NCI-H1436 treated with DMSO at 0.1 percent for 48 hours (cell line): ENCODE data around the gene LSMEM2.
"Not testable (repeated sequence)": the region's sequence is repeated elsewhere in the genome, so short reads cannot be mapped to it uniquely, and the experiment has no call there.

Experiments used
- DNase-seq: peaks from one replicate; lab custom pipeline; 2025; lab: John Stamatoyannopoulos, UW

The LSMEM2 gene

GRCh38 chr3:50298836-50299637, 20.1 kb downstream of the LSMEM2 start, which contains the start of the genes HYAL3 and NAA80:
Gene HYAL3, minus strand, starts transcription at chr3:50299405. Its CDS starts 3,803 bp downstream, at chr3:50295602.
Gene NAA80, minus strand, starts transcription at chr3:50299405. Its CDS starts 1,942 bp downstream, at chr3:50297463.
- DNase-seq: peak; percentile 70

DNA sequence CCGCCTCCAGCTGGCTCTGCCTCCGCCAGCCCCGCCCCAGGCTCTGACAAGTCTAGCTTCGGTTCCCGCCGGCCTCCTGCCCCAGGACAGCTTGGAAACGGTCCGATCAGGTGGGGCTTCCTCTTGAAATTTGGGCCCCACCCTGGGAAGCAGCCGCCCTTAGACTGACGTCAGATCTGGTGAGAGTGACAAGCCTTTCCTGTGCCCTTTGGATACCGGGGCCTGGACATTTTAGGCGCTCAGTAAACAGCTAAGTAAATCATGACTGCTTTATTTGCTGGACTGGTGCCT, 20.7 kb downstream of the LSMEM2 start:
- no peak for DNase-seq

- DNase-seq: no peak
Observed at GRCh38 chr3:50299929-50300680, 21.2 kb downstream of the LSMEM2 start.

- no peak for DNase-seq
Observed at GRCh38 chr3:50300681-50301254, 21.9 kb downstream of the LSMEM2 start.

DNA sequence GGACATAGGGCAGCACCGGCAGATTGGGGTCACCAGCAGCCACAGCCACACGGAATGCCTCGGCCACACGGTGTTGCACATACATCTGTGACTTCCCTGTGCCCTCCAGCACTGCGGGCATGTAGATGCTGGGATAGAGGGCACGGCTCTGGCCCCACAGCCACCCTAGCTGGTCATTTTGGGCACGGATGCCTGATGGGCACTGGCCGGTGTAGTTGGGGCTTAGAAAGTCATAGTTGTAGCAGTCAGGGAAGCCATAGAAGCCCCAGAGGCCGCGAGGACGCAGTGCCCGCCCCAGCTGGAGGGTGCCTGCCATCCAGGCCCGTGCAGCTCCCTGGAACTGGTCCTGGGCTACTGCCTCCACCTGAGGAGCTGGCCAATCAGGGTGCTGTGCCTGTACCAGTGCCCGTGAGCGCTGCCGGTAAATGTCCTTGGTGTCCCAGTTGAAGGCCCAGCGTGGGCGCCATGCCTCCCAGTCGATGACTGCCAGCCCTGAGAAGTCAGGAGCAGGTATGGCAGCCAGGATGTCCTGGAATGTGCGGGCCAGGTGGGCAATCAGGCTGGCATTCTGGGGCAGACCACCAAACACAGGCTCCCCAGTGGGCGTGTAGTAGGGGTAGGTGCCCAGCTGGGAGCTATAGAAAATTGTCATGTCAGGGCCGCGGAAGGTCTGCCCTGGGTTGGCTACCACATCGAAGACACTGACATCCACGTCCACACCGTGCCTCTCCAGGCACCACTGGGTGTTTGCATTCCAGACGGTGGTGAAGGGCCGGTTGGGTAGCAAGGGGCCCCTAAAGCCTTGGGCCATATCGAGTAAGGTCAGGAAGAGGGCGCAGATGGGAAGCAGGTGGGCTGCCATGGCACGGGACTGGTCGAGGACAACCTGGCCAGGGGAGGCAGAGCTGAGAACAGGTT, 23.5 kb downstream of the LSMEM2 start:
- DNase-seq: no peak

DNA sequence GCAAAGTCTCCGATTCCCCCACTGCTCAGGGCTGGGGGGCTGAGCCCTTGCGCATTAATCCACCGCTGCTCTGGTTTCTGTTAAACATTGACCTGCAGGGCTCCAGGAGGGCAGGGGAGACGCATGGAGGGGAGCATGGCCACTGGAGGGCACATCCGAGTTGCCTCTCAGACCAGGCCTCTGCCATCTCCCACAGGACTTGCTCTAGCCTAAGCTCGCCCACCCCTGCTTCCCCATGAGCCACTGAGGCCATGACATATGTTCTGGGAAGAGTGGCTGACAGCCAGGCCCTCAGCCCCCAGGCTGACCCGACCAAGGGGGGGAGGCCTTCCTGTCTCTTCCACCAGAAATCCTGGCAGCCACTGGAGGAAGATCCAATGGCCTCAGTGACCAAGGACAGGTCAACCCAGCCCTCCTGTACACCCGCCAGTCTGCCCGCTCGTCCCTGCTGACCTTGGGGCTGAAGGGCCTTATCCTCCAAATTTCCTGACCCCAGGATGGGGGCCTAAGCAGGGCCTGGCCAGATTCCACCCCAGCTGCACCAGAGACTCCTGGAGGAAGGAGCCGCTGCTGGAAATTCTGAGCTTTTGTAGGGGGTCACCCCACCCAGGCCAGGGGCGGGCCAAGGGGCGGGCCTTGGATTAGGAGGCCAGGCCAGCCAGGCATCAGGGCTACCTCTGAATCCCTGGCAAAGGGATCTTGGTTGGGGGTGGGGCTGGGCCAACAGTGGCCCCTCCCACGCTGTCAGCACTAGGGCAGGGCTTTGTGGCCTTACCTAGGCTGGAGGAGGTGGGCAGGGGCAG, 24.3 kb downstream of the LSMEM2 start, which contains the start of gene HYAL1:
Gene HYAL1, minus strand, starts transcription at position 562 of the 803 bp plus-strand sequence. CDS start 618 bp downstream, outside the sequence.
- DNase-seq: no peak

DNA sequence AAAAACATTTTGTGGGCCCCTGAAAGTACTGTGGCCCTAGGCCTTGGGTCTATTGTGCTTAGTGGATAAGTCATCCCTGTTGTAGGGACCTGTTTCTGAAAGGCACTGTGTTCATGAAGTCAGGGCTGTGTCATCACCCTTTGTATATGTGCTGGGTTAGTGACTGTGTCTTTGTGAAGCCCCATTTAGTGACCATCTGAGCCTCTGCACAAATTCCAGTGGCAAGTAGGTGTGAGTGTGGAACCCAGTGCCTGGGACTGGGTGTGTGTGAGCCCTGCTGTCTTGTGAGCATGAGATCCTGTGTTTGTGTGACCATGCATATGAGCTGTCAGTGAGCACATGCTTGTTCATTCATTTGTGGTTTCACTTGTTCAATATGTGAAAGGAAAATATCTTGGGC, 25.7 kb downstream of the LSMEM2 start:
- no peak for DNase-seq

- DNase-seq: not testable (repeated sequence)
Observed at GRCh38 chr3:50312041-50312440, 33.2 kb downstream of the LSMEM2 start.

- no peak for DNase-seq
Observed at GRCh38 chr3:50314342-50314741, 35.5 kb downstream of the LSMEM2 start.

DNA sequence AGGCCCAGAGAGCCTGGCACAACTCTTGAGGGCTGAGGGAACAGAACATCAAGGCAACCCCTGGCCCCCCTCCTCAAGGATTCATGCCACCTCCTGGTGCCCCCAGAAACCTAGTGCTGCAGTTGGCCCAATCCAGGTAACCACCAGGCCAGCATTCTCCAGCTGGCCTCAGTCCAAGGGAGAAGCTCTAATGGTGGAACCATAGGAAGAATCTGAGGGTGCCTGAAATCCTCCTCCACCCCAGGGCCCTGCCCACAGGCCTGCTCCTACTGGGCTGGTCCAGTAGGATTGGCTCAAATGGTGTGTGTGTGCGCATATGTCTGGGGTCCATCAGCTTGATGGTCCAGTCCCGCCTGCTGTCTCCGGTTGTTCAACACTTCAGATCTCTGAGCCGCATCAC, 35.9 kb downstream of the LSMEM2 start:
- no peak for DNase-seq

- DNase-seq: no peak
Observed at GRCh38 chr3:50316657-50317242, 37.9 kb downstream of the LSMEM2 start.

- DNase-seq: no peak
Observed at GRCh38 chr3:50317300-50317699, 38.4 kb downstream of the LSMEM2 start.

DNA sequence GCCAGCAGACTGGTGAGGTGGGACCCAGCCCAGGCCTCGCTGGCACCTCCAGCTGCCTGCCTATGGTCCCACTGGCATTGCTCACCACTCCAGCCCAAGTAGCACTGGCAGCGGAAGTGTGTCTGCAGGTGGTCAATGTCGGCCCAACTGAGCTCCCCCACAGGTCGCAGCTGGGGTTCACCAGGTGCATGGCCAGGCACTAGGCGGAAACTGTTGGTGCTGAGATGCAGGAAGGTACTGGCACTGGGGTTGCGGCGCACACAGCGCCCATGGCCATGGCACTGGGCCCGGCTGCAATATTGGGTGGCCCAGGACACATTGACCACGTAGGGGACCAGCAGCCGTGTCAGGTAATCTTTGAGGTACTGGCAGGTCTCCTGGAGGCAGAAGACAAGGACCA, 39.3 kb downstream of the LSMEM2 start:
- DNase-seq: no peak

- DNase-seq: no peak
Observed at GRCh38 chr3:50318615-50319014, 39.7 kb downstream of the LSMEM2 start.

- no peak for DNase-seq
Observed at GRCh38 chr3:50319181-50319893, 40.5 kb downstream of the LSMEM2 start.

DNA sequence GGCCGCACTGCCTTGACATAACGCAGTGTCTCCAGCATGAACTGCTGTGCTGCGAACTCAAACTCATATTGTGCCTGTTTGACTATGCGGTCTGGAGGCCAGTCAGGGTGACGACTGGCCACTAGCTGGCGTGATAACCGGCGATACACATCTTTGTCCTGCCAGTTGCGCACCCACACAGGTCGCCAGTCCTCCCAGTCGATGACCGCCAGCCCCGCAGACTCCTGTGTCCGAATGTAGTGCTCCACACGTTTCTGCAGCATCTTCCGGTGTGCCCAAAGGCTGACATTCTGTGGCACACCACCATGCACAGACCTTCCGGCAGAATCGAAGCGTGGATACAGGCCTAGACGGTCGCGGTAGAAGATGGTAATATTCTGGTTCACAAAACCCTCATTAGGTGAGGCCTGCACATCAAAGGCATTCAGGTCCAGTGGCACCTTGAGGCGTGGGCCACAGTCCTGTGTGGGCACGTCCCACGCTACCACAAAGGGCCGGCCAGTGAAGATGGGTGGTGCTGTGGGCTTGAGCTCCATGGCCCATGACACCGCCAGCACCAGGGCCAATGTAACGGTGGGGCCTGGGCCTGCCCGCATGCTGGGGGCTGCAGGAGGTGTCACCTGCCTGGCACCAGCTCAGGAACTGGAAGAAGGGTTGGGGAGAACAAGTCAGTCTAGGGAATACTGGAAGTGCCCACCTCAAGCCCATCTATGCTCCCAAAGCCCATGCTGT, 41.2 kb downstream of the LSMEM2 start:
- DNase-seq: no peak

DNA sequence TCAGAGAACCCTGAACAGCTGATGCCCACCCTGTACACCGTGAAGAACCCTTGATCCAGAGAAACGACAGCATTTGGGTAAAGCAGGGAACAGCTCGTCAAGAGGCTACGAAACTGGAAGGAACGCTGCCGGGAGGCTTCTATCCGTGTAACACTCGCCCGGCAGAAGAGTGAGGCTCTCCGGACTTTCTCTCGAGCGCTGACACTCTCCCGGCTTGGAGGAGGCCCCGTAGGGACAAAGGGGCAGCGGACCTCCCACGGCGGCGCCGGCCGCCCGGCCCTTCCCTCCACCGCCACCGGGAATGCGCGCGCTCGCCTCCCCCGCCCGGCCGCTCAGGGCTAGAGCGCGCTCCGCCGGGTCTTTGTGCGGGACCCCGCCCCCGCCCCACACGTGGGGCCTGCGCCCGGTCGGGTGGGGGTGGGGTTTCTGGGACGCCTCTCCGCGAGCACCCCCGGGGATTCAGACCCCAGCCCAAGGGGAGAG, 42.0 kb downstream of the LSMEM2 start:
- no peak for DNase-seq

- no peak for DNase-seq
Observed at GRCh38 chr3:50321336-50322114, 42.6 kb downstream of the LSMEM2 start.

DNA sequence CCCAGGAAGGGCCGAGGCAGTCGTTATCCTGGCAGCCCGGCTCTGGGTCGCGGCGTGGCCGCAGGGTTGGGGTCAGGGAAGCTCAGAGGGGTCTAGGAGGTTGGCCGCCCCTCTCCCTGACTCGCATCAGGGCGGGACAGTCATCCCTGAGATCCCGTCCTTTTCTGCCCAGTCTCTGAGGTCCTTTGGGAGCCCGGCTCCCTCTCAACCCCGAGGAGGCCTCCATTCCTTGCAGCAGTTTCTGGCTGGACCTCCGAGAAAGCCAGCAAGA, 43.2 kb downstream of the LSMEM2 start:
- no peak for DNase-seq
